NCI-H2196 (cell line): ENCODE results near the gene STARD5.

Source experiments
- DNase-seq: peaks from one replicate; lab custom pipeline; 2025; ENCODE audit not compliant: unreplicated experiment; lab: John Stamatoyannopoulos, UW

Gene STARD5

GRCh38 chr15:81294516-81294880 is 29.4 kb downstream of the STARD5 start:
- DNase-seq, result no peak

DNA sequence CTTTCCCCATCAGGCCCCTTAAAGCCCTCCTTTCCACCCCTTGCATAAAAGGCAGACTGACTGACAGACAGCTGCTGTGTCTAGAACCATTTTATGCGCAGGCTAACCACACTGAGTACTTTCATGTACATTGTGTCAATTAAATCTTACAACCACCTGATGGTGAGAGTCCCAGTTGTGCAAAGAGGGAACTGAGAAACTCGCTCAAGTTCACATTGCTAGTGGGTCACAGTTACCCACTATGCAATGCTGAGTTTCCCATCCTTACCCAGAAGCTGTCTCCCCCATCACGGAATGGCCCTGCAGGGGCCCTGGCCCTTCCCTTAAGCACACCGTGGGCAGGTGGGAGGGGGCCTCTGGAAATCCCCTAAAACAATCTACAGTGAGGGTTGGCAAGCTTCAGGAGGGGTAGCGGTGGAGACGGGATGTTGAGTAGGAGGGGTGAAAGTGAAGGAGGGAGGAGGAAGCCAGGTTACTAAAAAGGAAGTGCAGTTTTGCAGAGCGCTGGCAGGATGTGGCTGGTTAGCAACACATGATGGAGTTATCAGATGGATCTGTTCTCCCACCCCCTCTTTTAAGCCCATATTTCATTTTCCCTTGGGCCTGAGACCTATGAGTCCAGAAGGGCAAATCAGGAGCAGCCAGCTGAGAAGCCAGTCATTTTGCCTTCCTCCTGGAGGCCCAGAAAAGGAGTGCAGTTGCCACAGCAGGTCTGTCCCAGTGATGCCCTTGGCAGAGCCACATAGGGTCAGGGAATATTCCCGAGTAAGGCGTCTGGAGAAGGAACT is 30.0 kb downstream of the STARD5 start:
- no peak for DNase-seq

GRCh38 chr15:81292523-81293001 is 31.4 kb downstream of the STARD5 start:
- DNase-seq, result no peak

DNA sequence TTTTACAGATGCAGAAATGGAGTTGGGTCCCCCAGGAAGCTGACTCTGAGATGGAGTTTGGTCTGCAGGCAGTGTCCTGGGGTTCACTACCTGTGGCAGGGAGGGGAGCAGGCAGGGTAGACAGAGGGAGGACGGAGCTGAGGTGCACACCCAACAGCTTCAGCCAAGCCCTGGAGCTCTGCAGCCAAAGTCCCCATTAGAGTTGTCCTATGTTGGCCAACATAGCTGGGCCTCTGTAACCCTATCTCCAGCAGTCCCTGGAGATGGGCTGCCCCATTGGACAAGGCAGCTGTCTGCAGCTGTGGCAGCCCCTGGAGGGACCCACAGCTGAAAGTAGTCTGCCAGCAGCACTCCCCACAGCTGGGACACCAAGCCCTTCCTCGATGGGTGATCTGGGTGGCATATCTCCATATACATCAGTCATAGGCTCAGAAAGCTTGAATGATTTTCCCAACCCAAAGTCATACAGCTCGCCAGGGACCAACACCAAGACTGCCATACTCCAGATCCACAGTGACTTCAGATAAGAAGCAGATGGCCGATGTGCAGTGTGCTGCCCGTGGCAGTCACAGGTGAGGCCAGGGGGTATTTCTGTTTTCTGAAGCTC is 31.9 kb downstream of the STARD5 start:
- DNase-seq, result no peak

DNA sequence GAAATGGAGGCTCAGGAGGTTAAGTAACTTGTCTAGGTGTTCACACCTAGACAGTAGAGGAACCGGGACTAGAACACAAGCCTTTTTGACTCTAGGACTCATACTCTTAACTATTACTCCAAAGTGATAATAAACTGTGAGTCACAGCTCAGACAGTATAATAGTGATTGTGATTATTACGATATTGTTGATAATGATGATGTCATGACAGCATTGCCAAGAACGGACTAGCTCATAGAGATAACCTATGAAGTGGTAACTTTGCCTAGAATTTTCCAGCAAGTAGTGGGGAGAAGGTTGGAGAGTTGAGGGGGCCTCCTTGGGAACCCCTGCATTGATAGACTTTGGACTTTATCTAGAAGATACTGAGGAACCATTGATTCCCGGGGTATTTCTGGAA is 34.0 kb downstream of the STARD5 start:
- DNase-seq, result no peak

GRCh38 chr15:81288616-81289015 is 35.3 kb downstream of the STARD5 start:
- no peak for DNase-seq

DNA sequence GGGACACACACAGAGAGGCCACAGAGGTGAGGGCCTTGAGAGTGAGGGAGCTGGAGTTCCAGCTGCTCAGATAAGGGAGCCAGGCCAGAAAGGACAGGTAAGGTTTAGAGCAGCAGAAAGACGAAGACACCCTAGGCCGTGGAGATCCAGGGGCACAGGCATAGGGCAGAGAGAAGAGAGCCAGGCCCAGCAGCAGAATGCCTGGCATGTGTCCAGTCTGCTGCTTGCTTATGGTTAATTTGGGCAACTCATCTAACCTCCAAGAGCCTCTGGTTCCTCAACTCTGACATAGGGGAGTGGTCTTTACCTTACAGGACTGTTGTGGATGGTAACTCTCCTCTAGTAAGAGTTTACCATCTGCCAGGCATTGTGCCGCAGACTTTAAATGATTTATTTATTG is 35.9 kb downstream of the STARD5 start:
- DNase-seq, result no peak

DNA sequence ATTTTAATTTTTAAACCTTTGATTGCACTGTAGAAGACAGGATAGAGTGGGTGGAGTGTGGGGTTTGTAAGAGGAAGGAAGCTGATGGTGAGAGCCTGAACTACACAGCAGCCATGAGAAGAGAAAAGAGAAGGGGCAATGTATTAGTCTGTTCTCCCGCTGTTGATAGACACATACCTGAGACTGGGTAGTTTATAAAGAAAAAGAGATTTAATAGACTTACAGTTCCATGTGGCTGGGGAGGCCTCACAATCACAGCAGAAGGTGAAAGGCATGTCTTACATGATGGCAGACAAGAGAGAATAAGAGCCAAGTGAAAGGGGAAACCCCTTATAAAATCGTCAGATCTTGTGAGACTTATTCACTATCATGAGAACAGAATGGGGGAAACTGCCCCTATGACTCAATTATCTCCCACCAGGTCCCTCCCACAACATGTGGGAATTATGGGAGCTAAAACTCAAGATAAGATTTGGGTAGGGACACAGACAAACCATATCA is 37.3 kb downstream of the STARD5 start:
- DNase-seq, result no peak

DNA sequence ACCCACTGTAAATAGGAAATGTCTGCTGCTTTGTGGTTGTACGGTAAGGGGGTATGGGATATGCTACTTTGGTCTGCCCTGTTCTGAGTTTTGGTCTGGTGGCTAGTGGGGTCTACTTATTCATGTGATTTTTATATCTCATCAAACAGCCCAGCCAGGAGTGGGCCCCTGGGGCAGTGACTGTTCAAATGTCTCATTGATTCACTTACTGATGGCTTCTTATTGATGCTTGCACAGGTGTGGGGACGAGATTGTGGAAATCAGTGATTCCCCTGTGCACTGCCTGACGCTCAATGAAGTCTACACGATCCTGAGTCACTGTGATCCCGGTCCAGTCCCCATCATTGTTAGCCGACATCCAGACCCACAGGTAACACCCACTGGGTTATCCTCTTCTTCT is 38.5 kb downstream of the STARD5 start:
- no peak for DNase-seq

- DNase-seq, result no peak
Measured at GRCh38 chr15:81284256-81285031, 39.5 kb downstream of the STARD5 start.

DNA sequence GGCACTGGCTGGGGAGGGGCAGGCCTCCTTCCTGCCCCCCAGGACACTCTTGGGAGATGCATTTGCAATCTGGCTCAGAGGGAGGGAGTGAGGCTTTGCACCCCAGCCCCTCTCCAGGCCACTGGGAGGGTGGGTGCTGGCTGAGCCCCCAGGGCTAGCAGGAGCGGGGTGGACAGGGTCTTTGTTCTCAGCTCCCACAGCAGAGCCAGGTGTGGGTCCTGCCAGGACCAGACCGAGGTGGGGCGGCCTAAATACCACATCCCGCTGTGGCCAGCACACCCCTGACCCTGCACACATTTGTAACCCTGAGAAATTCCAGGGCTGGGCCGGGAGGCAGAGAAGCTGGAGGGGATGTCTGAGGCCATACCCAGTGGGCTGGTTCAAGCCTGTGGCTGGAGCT is 41.0 kb downstream of the STARD5 start:
- no peak for DNase-seq

GRCh38 chr15:81282606-81282895 is 41.4 kb downstream of the STARD5 start:
- DNase-seq, result no peak

GRCh38 chr15:81281766-81282605 is 42.0 kb downstream of the STARD5 start:
- no peak for DNase-seq

- DNase-seq, result no peak
Measured at GRCh38 chr15:81281456-81281735, 42.5 kb downstream of the STARD5 start.

DNA sequence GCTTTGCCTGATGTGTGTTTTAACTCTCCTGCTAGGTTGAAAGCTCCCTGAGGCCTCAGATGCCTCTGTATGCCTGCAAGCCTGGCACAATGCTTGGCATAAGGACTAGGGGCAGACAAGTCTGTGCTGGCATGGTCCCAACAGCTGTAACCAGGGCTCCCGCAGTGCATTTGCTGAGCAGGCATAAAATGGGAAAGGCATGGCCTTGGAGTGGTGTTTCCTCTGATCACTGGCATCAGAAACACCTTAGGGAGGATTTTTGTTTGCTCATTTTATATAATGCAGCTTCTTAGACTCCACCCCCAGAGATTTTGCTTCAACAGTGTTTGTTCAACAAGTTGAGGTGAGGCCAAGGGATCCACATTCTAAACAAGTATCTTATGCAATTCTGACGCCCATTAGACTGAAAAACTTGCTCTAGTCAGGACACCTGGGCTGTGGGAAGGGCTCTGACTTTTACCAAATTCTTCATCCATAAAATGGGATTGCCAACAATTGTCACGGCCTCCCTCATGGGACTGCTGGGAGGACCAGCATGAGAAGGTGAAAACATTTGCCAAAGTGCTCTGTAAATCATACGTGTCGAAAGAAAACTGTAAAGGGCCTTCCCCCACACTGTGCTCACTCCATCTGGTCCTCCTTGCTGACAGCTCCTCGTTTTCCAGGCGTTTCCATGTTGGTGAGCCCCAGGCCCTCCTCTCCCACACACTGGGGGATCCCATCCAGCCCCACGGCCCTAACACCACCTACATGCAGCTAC is 43.1 kb downstream of the STARD5 start:
- no peak for DNase-seq

GRCh38 chr15:81279621-81280485 is 44.1 kb downstream of the STARD5 start:
- no peak for DNase-seq

DNA sequence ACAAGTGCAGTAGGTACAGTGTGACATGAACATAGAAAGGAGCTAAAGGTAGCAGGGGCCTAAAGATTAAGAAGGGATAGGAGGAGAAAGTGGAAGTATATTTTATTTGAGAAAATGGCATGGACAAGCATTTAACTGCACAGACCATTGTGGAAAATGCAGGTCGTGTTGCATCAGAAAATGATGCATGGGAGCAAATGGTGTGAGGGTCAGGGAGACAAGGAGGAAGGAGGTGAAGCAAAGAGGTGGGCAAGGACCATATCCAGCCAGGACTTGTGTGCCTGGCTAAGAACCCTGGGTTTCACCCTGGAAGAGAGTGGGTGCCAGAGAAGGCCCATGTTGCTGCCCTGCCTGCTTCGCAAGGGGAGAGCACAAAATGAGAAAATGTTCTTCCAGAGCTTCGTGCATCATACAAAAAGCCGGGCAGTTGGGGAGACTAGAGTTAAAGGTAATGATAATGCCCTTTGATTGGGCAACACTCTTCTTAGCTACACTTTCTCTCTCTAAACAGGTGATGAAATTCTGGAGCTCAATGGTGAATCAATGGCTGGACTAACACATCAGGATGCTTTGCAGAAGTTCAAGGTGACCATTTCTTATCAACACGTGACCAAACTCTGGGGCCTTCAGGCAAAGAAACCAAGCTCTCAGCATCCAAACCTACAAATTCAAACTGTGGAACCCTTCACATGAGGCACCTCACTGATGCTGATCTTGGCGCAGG is 45.5 kb downstream of the STARD5 start:
- no peak for DNase-seq

DNA sequence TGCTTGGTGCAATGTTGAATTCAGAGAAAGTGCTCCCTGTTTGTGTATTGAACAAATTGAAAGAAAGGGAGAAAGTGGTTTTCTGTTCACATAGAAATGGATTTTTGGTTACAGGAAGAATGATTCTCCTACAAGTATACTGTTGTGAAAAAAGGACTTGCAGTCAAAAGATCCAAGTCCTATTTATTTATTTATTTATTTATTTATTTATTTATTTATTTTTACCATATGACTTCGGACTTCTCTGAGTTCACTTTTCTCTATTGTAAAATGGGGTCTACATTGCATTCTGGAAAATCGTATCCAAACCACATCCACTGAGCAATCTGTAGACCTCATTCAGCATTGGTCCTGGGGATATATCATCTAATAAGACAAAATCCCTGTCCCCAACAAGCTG is 46.1 kb downstream of the STARD5 start:
- DNase-seq, result no peak

DNA sequence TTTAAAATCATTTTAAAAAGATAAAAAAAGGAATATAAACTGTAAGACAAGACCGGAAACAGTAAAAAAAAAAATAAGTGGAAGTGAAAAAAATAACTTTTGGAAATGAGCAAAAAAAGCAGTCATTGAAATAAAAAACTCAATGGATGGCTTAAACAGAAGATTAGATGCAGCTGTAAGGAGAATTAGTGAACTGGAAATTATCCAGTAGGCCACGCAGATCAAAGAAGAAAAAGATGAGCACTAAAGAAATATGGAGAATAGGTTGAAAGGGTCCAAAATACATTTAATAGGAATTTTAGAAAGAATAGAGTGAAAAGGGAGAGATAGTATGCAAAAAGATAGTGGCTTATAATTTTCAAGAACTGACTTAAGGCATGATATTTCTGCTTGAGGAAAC is 47.0 kb downstream of the STARD5 start:
- no peak for DNase-seq
